ENCODE results near the gene PPP3CB.

- TF ChIP-seq SIN3A (IDR thresholded peaks at IDR 0.05; ENCODE audit: borderline replicate concordance, insufficient read depth, low read length) = no peak
- no peak for TF ChIP-seq POLR2AphosphoS5 (IDR thresholded peaks at IDR 0.05; ENCODE audit: low read depth, low read length)
Measured at GRCh38 chr10:73460897-73461296, 34.9 kb downstream of the PPP3CB start.
